Measurements from ENCODE around the gene FKBP10. TPM values are rescaled to one million over a fixed set of nuclear protein-coding genes. Genes with fewer than 3 reads are reported as not detected.

FKBP10 gene
- polyA plus RNA-seq, 1 of the 3 experiments (the other 2 are of a cell fraction) = 360 TPM

DNA sequence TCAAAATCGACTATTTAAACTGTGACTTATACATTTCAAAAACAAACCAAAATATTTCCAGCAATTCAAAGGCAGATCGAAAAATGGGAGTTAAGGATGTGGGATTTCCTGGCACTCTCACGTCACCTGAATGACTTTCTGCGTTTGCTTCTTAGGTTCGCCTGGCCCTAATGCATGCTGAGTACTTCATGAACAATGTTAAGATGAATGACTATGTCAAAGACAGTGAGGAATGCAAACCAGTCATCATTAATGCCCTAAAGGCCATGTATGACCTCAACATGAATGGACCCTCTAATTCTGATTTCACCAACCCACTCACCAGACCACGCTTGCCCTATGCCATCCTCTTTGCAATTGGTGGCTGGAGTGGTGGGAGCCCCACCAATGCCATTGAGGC lies 32.2 kb downstream of the FKBP10 start:
- Histone ChIP-seq H3K4me3 (ENCODE audit: low read depth in 2 of 2, low read length in 1 of 2) (no peak overlapping the region), H3K9me3 (no peaks in the 10 kb centered on the region), H3K4me2 (no peak overlapping the region), H4K20me1 (ENCODE audit: insufficient read depth) (peaks cover 11% of the 10 kb centered on the region; the same call in 1 of the 2 replicates), H3K27ac (ENCODE audit: low read depth in 2 of 2, low read length in 1 of 2) (no peak overlapping the region), H3K79me2 (ENCODE audit: insufficient read depth) (peaks cover 28% of the 10 kb centered on the region; the same call in 1 of the 2 replicates), H2AFZ (ENCODE audit: low read depth) (no peak overlapping the region), H3K4me1 (ENCODE audit: control insufficient read depth in 1 of 2, insufficient read depth in 2 of 2, low read depth in 1 of 2, low read length in 1 of 2) (no peaks in the 10 kb centered on the region), H3K9ac (no peak overlapping the region), H3K36me3 (replicated peaks in 1 of 2; ENCODE audit: control insufficient read depth in 1 of 2, insufficient read depth in 2 of 2, low read length in 1 of 2) (no peaks in the 10 kb centered on the region), H3F3A (replicated peaks; ENCODE audit: insufficient read depth) (no peaks in the 10 kb centered on the region), H3K27me3 (ENCODE audit: insufficient read depth) (no peaks in the 10 kb centered on the region), H3K9me2 (no peaks in the 10 kb centered on the region)
- 94% methylated on average over 6 of the region's 6 CpGs for WGBS (ENCODE audit: low lambda C conversion rate)
- POLR2A ChIA-PET = no interaction called here
- CTCF ChIA-PET = no interaction called here
- DNase-seq = no peak
- TF ChIP-seq FOSL2 (IDR thresholded peaks at IDR 0.05; ENCODE audit: borderline replicate concordance, low read depth) (no peak), RAD21 (IDR thresholded peaks at IDR 0.05; ENCODE audit: low read length) (no peak), SMC3 (IDR thresholded peaks at IDR 0.05; ENCODE audit: low read depth, low read length) (no peak), MEF2A (IDR thresholded peaks at IDR 0.05; ENCODE audit: borderline replicate concordance, low read depth) (no peak), RFX5 (IDR thresholded peaks at IDR 0.05; ENCODE audit: low read length) (no peak), POLR2AphosphoS5 (IDR thresholded peaks at IDR 0.05; ENCODE audit: low read depth, low read length) (no peak), YY1 (IDR thresholded peaks at IDR 0.05; ENCODE audit: low read depth) (no peak), RCOR1 (IDR thresholded peaks at IDR 0.05; ENCODE audit: low read length) (no peak), TEAD4 (IDR thresholded peaks at IDR 0.05; ENCODE audit: borderline replicate concordance, insufficient read depth) (no peak), CHD2 (IDR thresholded peaks at IDR 0.05; ENCODE audit: low read length, partially characterized antibody) (no peak), FOXM1 (IDR thresholded peaks at IDR 0.05; ENCODE audit: low read depth) (no peak)

DNA sequence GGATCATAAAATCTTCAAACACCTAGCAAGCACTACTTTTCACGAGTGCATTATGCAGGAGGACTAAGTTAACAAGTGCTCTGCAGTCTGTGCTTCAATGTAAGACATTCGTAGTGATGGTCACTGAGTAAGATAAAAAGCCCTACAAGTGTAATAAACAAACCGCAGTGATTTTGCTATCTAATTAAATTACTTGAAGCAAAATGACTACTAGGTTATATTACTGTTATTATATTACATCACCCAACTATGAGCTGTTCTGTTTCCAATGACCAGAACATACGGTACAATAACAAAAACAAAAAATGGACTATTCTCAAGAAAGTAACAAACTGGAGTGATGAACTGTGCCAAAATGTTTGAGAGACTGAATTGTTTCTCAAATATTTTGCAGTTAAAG lies 36.0 kb downstream of the FKBP10 start:
- TF ChIP-seq EP300 (IDR thresholded peaks at IDR 0.05; ENCODE audit: borderline replicate concordance in 1 of 2, low read depth in 1 of 2, low read length in 1 of 2) = no peak
- TF ChIP-seq EZH2phosphoT487 (IDR thresholded peaks at IDR 0.05; ENCODE audit: borderline replicate concordance, low read depth) = no peak
- TF ChIP-seq TEAD4 (IDR thresholded peaks at IDR 0.05; ENCODE audit: borderline replicate concordance, insufficient read depth) = no peak
- no peak for TF ChIP-seq JUND (IDR thresholded peaks at IDR 0.05)
- TF ChIP-seq, protein P1, sequence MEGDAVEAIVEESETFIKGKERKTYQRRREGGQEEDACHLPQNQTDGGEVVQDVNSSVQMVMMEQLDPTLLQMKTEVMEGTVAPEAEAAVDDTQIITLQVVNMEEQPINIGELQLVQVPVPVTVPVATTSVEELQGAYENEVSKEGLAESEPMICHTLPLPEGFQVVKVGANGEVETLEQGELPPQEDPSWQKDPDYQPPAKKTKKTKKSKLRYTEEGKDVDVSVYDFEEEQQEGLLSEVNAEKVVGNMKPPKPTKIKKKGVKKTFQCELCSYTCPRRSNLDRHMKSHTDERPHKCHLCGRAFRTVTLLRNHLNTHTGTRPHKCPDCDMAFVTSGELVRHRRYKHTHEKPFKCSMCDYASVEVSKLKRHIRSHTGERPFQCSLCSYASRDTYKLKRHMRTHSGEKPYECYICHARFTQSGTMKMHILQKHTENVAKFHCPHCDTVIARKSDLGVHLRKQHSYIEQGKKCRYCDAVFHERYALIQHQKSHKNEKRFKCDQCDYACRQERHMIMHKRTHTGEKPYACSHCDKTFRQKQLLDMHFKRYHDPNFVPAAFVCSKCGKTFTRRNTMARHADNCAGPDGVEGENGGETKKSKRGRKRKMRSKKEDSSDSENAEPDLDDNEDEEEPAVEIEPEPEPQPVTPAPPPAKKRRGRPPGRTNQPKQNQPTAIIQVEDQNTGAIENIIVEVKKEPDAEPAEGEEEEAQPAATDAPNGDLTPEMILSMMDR (IDR thresholded peaks at IDR 0.05) = no peak
- Histone ChIP-seq H2AFZ (ENCODE audit: low read depth) (no peak overlapping the region), H3K9ac (no peak overlapping the region), H3K27me3 (ENCODE audit: insufficient read depth) (no peaks in the 10 kb centered on the region), H3K9me3 (no peaks in the 10 kb centered on the region), H3K4me1 (ENCODE audit: control insufficient read depth in 1 of 2, insufficient read depth in 2 of 2, low read depth in 1 of 2, low read length in 1 of 2) (no peaks in the 10 kb centered on the region), H3K4me3 (ENCODE audit: low read depth in 2 of 2, low read length in 1 of 2) (no peak overlapping the region), H3K36me3 (replicated peaks in 1 of 2; ENCODE audit: control insufficient read depth in 1 of 2, insufficient read depth in 2 of 2, low read length in 1 of 2) (peaks cover 9 to 11% of the 10 kb centered on the region in 2 experiments), H3F3A (replicated peaks; ENCODE audit: insufficient read depth) (peaks cover 6% of the 10 kb centered on the region), H3K9me2 (no peaks in the 10 kb centered on the region), H4K20me1 (ENCODE audit: insufficient read depth) (peaks cover 27% of the 10 kb centered on the region), H3K27ac (ENCODE audit: low read depth in 2 of 2, low read length in 1 of 2) (no peak overlapping the region), H3K79me2 (ENCODE audit: insufficient read depth) (peaks cover 52% of the 10 kb centered on the region; the same call in 1 of the 2 replicates), H3K4me2 (no peak overlapping the region)
- WGBS (ENCODE audit: low lambda C conversion rate) = 66% methylated on average over 4 of the region's 4 CpGs
- ChIA-PET POLR2A (no interaction called here), CTCF (interaction anchor here (2.1 kb wide), 1 partner anchor 47 kb away, joined by 7 read pairs; no protein-coding TSS in a partner anchor)
- DNase-seq = no peak
